IPS-11a (cell line): Measurements from ENCODE around the gene PMEPA1.

Source experiments
- H3K4me3 ChIP-seq: one replicate; pipeline ENCODE4 v1.5.1; 2013; ENCODE audit warnings: low read depth, low read length, control low read depth

Gene PMEPA1

DNA sequence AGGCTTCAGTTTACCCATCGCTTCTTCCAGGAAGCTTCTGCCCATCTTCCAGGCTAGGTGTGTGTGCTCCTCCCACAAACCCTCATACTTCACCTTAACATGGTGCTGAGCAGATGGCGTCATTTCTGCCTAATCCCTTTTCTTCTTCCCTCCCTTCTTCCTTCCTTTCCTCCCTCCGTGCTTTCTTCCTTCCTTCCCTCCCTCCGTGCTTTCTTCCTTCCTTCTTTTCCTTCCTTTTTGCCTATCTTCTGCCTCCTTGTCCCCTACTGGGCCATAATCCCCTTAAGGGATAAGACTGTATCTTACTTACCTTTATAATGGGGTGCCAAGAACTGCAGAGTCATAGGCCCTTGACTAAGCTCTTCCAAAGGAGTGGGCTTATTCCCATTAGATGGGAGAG, 27.5 kb upstream of the PMEPA1 start:
- no peak overlapping the region for H3K4me3 ChIP-seq

DNA sequence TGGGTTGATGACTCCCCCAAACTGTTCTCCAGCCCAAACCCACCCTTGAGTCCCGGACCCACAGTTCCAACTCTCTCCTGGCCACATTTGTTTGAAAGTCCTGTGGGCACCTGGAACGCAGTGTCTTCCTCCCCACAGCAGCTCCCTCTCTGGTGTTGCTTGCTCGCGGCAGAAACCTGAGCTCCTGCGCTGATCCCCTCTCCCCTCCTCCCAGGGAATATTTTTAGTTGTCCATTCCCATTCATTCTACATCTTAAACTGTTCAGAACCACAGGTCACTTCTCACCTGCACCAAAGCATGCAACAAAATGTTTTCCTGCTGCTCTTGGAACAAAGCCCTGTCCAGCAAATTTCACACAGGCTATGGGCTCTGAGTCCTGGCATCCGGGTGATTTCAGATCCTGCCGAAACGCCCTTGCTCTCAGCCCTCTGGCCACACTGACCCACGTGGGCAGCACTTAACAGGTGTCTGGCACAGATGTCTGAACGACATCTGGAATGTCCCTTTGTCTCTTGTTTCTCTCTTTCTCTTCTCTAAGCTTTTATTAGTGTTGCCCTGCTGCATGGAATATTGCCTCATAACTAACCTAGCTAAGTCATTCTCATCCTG, 27.0 kb upstream of the PMEPA1 start:
- no peak overlapping the region for H3K4me3 ChIP-seq

DNA sequence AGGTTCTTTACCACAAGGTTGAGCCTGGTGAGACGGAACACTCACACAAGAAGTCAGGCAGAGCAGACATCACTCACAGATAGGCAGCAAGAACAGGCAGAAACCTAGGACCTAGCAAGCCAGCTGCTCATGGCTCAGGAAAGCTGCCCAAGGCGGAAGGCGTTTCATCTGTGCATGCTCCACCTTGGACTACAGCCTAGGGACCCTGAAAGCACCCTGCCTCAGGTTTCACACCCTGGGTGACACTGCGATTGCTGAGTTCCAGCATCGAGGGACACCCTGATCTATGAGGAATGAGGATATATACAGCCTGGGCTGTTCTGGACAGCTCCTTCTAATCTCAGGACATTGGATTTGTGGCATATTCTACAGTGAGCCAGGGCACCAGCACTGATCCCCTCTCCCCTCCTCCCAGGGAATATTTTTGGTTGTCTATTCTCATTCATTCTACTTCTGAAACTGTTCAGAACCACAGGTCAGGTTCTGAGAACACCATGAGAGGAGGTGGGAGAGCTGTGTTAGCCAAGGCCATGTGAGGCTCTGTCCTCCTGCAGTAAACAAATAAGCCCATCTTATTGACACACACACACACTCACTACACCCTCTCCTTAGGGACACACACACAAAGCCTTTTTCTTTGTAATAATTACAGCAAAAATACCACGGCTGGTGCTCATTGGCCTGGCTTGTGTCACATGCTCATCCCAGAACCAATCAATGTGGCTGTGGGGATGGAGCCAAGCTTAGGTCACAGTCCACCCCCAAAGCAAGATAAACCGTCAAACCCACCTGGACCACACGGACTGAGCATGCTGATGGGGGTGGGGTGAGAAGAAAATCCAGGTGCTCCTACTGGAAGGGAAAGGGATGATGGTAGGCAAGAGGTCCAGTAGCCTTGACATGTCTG, 26.3 kb upstream of the PMEPA1 start:
- H3K4me3 ChIP-seq: no peak overlapping the region

DNA sequence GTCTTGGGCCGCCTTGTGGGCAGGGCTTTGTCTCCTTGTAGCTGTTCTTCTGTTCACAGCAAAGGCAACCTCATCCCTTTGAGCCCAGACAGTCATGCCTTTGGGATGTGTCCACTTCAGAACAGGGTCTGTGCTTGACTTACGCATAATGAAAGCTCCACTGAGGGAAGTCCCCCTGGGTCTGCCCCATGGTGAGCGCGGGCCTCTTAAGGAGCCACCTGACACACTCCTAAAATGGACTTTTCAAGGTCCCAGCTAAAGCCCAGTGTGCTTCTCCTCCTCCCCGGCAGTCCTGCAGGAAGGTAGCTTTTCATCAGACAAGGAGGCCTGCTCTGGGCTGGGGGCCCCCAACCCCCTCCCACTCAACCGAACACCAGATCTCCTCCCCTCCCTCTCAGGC, 24.9 kb upstream of the PMEPA1 start:
- H3K4me3 ChIP-seq: no peak overlapping the region

DNA sequence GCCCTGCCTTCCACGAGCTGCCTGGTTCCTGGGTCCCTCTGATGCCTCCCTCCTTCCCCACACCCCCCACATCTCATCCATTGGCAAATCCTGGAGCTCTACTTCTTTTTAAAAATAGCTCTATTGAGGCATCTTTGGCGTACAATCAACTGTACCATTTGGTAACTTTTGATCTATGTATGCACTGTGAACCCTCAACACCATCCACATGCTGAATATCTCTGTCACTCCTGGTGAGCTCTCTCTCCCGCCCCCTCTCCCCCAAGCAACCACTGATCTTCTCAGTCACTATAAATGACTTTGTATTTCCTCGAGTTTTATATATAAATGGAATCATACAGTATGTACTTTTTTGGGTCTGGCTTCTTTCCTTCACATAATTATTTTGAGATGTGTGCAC, 22.4 kb upstream of the PMEPA1 start:
- H3K4me3 ChIP-seq: no peak overlapping the region

DNA sequence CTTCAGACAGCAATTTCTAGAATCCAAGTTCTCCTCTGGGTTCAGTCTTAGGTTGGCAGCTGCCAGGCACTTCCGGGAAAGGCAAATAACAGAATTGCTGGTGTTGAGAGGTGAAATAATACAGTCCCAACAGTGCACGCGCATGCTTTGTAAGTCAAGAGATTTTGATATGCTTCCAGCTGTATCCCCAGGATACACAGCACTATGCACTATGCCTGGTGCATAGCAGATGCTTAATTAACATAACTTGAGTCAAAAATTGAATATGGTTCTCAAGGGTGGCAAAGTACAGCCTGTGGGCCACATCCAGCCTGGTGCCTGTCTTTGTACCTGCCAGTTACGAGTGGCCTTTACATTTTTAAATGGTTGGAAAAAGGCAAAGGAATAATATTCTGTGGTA, 18.9 kb upstream of the PMEPA1 start:
- no peak overlapping the region for H3K4me3 ChIP-seq

DNA sequence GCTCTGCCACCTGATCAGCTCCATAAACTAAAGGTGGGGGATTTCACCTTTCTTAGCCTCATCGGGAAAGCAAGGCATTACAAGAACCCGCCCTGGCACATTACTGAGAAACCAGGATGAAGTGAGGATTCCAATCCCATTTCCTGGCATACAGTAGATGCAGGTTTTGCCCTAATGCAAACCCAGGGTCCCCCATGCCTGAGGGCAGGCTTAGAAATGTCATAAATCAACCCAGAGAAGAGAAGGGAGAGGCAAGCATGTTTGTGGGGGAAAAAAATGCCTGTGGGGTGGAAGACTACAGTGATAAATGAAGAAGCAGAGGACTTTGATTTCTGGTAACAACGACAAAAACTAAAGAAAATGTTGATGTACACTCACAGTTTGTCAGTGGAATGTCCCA, 18.0 kb upstream of the PMEPA1 start:
- no peak overlapping the region for H3K4me3 ChIP-seq

DNA sequence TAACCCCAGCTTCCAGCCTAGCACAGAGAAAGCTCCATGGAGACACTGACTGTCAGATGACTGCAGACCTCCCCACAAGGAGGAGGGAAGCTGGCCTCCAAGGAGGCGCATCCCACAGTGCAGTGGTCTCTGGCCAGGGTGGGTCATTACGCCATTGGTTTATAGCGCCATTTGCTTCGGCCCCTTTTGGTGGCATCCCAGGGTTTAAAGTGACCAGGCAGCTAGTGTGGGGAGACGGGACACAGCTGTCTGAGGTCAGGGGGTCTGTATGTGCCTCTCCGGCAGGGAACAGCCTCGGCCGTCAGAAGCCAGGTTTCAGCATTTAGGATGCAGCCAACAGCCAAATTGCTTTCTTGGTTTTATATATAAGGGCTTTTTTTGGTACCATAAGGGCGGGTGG, 15.8 kb upstream of the PMEPA1 start:
- no peak overlapping the region for H3K4me3 ChIP-seq

DNA sequence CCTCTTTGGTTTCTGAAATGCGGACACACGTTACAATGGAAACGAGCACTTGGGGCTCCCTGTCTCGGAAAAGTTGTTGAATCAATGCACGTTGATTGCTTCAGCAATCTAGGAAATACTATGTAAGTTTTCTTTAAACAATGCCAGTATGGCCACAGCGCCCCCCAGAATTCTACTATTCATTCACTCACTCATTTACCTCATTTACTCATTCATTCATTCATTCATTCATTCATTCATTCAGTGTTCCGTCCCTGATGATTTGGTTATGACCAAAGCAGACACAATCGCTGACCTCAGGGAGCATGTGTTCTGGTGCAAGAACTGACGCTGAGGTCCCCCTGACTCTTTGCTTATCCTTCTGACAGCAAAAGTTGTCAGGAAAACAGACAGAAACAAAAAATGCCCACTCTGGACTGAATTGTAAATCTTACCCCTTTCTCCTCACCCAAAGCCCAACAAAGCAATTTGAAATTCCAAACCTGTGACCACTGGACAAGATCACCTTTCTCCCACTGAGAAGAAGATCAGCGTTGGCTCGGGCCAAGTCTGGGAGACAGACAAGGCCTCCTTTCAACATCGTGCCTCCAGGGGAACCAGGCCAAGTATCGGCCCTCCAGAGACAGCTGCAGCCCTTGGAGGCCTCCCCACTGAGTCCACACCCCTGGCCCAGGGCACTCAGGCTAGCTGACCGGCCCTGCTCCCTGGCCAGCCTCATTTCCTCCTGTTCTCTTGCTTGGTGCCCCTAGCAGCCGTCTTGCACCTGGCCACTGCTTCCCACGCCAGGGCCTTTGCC, 15.0 kb upstream of the PMEPA1 start:
- H3K4me3 ChIP-seq: no peak overlapping the region

DNA sequence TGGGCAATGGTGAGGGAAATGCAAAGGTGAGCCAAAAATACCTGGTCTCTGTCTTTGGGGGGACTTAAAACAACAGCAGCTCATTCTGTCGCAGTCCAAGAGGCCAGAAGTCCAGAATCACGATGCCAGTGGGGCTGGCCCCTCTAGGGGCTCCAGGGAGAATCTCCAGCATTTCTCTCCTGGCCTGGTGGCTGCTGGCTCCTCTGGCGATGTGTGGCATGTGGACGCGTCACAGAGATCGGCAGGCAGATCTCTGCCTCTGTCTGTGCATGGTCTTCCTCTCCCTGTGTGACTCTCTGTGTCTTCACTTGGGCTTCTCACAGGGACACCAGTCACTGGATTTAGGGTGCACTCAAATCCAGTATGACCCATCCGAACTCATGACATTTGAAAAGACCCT, 14.0 kb upstream of the PMEPA1 start:
- no peak overlapping the region for H3K4me3 ChIP-seq

DNA sequence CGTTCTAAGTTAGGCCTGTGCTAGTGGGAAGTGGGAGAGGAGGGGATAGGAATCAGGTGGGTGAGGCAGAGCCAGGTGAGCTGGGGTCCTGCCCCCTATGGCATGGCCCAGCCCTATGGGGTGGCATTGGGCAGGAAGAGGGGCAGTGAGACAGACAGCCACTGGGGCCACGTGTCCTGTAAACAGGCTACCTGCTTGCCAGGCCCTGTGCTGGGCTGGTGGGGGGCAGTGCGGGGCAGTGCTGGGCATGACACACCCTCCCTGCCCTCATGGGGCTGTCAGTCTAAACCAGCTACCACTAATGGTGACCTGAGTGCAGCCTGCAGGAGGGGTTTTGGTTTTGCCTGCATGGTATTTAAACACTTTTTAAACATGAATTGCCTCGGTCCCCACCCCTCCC, 10.1 kb upstream of the PMEPA1 start:
- no peak overlapping the region for H3K4me3 ChIP-seq

DNA sequence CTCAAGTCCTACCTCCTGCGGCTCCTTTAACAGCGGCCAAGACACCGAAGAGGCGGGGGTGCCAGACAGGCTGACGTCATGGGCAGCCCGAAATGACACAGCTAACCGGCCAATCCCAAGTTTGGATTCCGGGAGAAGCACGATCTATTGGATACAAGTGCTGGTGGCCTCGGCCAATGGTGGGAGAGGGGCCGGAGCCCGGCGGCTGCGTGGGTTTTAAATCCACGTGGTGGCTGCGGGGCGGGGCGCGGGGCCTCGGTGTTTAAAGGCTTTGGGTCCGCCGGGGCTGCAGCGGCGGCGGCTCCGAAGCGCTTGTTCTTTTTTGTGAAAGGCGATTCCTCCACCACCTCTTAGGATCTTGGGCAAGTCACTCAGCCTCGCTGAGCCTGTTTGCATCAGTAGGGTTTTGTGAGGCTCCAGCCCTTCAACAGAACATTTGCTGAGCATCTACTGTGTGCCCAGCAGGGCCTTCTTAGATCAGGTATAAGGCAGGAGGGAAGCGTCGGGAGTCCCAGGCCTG, 8.7 kb upstream of the PMEPA1 start:
- H3K4me3 ChIP-seq: peak overlapping the region; percentile 46

DNA sequence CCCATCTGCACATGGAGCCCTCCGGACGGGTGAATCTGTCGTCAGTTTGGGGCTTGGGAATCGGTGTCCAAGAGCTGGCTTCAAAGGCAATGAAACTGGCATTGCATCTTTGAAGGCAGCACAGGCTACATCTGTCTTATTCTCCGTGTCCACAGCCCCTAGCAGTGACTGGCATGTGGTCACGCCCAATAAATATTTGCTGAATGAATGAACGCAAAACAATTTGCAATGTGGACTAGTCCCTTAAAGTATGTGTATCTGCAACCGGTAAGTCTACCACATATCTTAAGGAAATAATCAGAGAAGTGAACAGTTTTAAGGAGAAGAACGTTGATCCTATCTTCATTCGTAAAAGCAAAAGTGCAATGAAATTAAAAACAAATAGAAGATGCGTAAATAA, 8.0 kb upstream of the PMEPA1 start:
- H3K4me3 ChIP-seq: no peak overlapping the region

DNA sequence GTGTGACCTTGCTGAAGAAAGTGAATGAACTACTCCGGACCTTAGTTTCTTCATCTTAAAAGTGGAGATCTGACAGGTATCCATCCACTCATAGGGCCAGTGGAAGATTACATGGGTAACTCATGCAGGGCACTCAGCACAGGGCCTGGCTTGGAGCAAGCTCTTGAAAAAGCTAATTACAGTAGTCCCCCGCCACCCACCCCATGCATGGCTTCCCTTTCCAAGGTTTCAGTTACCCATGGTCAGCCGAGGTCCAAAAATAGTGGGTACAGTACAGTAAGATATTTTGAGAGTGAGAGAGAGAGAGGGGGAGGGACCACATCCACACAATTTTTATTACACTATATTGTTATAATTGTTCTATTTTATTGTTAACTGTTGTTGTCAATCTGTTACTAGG, 7.1 kb upstream of the PMEPA1 start:
- no peak overlapping the region for H3K4me3 ChIP-seq

DNA sequence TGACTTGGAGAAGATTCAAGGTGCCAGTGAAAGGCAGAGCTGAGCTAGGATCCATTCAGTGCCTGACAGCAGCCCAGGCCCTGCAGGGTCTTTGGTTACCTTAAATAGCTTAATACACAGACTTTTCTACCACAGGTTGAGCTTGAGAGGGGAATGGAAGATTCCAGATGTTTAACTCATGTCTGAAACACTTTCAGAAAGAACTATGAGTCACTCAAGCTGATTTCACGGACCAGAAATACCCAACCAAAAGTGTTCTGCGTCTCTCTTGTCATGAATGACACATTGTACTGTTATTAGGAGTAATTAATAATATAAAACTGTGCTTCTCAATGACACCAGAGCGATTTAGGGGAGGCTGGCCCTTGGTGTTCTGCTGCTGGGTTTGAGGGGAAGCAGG, 6.4 kb upstream of the PMEPA1 start:
- H3K4me3 ChIP-seq: no peak overlapping the region

DNA sequence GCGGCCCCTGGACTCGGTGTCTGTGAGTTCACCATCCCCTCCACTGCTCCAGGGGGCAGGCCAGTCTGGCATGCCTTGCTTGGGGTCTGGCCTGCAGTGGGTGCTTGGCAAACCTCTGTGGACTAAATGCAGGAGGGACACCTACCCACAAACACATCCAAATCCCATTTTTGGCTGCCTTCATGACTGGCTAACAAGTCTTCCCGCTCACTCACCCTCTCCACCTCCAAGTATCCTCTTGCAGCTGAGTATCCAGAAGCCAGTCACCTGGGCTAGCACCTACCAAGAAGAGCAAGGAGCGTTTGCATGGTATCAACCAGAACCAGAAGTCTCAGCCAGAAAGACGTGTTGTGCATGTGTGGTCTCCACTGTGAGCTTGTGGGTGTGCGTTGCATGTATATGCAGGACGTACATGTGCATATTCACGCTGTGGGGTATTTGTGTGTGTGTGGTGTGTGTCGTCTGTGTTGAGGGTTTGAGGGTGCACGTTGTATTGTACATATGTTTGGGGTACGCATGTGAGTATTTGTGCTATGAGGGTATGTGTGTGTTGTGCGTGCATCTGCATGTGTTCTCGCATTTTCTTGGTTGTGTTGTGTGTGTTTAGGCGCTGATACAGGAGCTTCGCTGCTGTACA, 5.6 kb upstream of the PMEPA1 start:
- H3K4me3 ChIP-seq: no peak overlapping the region

DNA sequence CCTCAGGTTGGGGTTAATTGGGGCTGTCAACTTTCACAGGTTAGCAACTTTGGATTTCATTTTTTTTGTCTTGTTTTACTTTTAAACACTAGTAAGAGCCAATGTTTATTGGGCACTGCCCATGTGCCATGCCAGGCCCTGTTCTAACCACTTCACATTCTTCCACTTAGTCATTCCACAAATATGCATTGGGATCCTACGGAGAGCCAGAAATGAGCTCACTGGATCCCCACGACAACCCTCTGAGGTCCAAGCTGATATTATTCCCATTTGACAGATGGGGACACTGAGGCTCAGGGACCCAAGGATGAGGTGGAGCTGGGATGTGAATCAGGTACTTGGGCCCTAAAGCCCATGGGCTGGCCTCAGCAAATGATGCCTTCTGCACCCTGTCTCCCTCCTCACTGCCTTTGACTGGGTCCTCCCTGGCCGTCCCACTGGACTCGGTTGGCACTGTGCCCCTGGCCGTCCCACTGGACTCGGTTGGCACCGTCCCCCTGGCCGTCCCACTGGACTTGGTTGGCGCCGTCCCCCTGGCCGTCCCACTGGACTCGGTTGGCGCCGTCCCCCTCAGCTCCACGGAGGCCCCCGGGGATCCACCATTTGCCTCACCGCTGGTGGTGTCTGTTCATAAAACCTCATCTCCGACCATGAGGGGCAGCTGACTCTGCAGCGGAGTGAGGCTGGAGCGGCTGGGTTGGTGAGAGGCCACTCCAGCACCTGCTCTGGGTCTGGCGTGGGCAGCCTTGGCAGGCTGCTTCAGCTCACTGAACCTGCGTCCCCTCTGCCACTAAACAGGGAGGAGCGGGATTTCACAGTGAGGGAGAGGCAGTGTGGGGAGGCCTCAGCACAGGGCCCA, 4.8 kb upstream of the PMEPA1 start:
- H3K4me3 ChIP-seq: no peak overlapping the region

DNA sequence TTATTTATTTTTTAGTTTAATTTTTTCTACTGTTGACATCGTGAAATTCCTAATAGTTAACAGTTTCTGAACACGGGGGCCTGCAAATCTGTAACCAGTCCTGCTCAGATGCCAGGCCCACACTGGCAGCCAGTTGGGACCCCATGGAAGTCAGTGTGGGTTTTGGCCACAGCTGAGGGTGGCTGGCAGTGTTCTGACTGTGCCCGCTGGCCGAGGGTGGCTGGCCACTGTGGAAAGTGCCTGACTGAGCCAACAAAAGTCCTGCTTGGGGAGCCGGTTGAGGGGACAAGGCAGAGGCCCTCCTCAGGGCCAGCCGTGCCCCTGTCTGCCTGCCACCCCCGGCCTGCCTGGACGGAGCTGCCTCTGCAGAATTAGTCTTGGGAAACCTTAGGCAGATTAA, 4.1 kb upstream of the PMEPA1 start:
- no peak overlapping the region for H3K4me3 ChIP-seq

DNA sequence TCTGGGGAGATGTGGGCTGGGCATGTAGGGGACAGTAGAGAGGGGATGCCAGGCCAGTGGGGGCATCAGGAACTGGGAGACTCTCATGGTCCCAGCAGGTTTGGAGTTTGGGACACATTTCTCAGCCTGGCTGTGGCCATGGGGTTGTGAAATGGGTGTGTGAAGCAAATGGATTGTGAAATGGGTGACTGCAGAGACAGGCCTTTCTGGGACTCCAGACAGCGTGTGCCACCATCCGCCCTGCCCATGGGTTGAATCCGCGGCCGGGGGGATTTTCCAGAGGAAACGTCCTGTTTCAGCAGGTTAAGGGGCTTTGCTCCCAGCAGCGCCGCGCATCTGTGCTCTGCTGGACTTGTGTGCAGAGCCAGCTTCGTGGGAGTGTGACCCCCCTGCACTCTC, 3.7 kb upstream of the PMEPA1 start:
- H3K4me3 ChIP-seq: no peak overlapping the region

DNA sequence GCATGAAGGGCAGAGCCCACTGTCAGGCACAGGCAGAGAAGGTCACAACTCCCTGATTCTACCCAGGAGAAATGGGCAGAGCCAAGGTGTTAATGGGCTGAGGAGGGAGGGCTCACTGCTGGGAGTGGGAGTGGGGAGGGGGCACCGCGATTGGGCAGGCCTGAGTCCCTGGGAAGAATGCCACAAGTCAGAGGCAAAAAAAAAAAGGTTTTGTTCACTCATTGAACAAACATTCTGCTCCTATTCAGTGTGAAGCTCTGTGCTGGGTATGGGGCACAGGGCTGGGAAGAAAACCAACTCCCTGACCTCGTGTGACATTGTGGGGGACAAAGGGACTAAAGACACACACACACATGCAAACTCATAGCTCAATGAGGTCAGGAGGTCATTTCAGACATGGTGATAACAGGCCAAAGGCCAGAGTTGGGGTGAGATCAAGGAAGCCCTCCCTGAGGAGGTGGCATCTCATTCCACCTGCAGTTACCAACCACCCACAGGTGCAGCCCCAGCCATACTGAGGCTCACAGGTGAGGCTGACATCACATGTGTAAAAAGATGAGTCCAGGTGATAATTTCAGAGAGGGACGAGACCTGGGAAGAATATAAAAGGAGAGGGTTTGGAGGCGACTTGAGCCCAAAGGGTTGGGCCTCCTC, 3.2 kb upstream of the PMEPA1 start:
- no peak overlapping the region for H3K4me3 ChIP-seq
